OCI-LY1 (cell line): ENCODE measurements around the gene SMPD3.
A peak's percentile ranks its signal among the peaks of the same experiment; 100 is the strongest.

ENCODE experiments used
- H2AFZ ChIP-seq: fragments of 200-600 bp; sonication (generic), shearing (Covaris generic); 2 replicates; pipeline ENCODE4 v1.6.0; 2014; ENCODE audit warnings: antibody characterized with exemption, mild to moderate bottlenecking, low read length
- H3F3A ChIP-seq: fragments of 200-600 bp; sonication (generic), shearing (Covaris generic); 2 replicates; pipeline ENCODE4 v1.6.0; 2014; ENCODE audit warnings: mild to moderate bottlenecking, antibody characterized with exemption, low read length, moderate library complexity; ENCODE audit not compliant: insufficient read depth
- H3K27ac ChIP-seq: fragments of 200-600 bp; sonication (generic); 2 replicates; pipeline ENCODE4 v1.5.1; 2014; ENCODE audit warnings: low read length, mixed run types, mild to moderate bottlenecking, low read depth; ENCODE audit not compliant: poor library complexity, severe bottlenecking
- H3K27me3 ChIP-seq: fragments of 200-600 bp; sonication (generic); 2 replicates; pipeline ENCODE4 v1.6.0; 2014; ENCODE audit warnings: antibody characterized with exemption, mild to moderate bottlenecking, low read length, moderate library complexity; ENCODE audit not compliant: insufficient read depth
- H3K36me3 ChIP-seq: fragments of 200-600 bp; sonication (generic); 2 replicates; pipeline ENCODE4 v1.6.1; 2014; ENCODE audit warnings: mild to moderate bottlenecking, antibody characterized with exemption, low read length, moderate library complexity, mixed read lengths; ENCODE audit not compliant: insufficient read depth
- H3K4me1 ChIP-seq: fragments of 200-600 bp; sonication (generic); 2 replicates; pipeline ENCODE4 v1.5.1; 2014; ENCODE audit warnings: mild to moderate bottlenecking, low read length, moderate library complexity; ENCODE audit not compliant: insufficient read depth, severe bottlenecking
- H3K4me2 ChIP-seq: fragments of 200-600 bp; sonication (generic), shearing (Covaris generic); 2 replicates; pipeline ENCODE4 v1.6.1; 2014; ENCODE audit warnings: low read length
- H3K4me3 ChIP-seq: fragments of 200-600 bp; sonication (generic); 2 replicates; pipeline ENCODE4 v1.5.1; 2014; ENCODE audit warnings: low read length, low read depth, mild to moderate bottlenecking, mixed read lengths; ENCODE audit not compliant: poor library complexity, severe bottlenecking
- H3K79me2 ChIP-seq: fragments of 200-600 bp; shearing (Covaris generic); 2 replicates; pipeline ENCODE4 v1.6.1; 2016; ENCODE audit warnings: mixed run types, low read length, mixed read lengths; ENCODE audit not compliant: insufficient read depth
- H3K9ac ChIP-seq: fragments of 200-600 bp; sonication (generic), shearing (Covaris generic); 2 replicates; pipeline ENCODE4 v1.6.1; 2014; ENCODE audit warnings: mild to moderate bottlenecking, low read length, mixed read lengths
- H3K9me2 ChIP-seq: fragments of 200-600 bp; sonication (generic), shearing (Covaris generic); 2 replicates; pipeline ENCODE4 v1.6.1; 2014; ENCODE audit warnings: low read depth, mild to moderate bottlenecking, low read length, mixed read lengths
- H3K9me3 ChIP-seq: fragments of 200-600 bp; shearing (Covaris generic); 2 replicates; pipeline ENCODE4 v1.6.1; 2014; ENCODE audit warnings: low read length, mixed read lengths
- H4K20me1 ChIP-seq: fragments of 200-600 bp; sonication (generic), shearing (Covaris generic); 2 replicates; pipeline ENCODE4 v1.6.0; 2016; ENCODE audit warnings: mild to moderate bottlenecking, low read length; ENCODE audit not compliant: insufficient read depth
- EZH2 ChIP-seq: fragments of 200-600 bp; sonication (generic), shearing (Covaris generic); IDR thresholded peaks from 2 replicates; pipeline ENCODE4 v1.8.0; 2017; ENCODE audit warnings: borderline replicate concordance, mixed run types, mild to moderate bottlenecking, antibody characterized with exemption, low read length, moderate library complexity, mixed read lengths
- TF ChIP-seq, protein P1 (sequence below): fragments of 200-600 bp; sonication (generic), shearing (Covaris generic); IDR thresholded peaks from 2 replicates; pipeline ENCODE4 v1.5.1; 2017; ENCODE audit warnings: mild to moderate bottlenecking, antibody characterized with exemption, low read length, moderate library complexity, mixed read lengths

SMPD3 gene

DNA sequence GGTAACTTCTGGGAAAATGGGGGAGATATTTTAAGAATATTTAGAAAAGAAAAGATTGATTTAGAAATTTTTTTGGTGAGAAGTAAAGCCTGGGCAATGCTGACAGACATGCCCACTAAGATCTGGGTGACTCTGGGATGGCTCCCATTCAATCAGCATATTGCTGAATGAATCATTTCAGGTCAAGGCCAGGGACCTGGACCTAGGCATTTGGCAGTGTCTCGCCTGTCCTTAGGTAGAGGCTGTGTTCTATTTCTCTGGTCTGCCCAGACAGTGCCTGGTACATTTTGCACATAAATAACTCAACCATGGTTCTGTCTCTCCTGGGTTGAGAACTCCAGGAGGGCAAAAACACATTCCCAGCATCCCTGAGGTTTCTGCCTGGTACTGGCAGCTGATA is 39.9 kb downstream of the SMPD3 start:
- Histone ChIP-seq H3K9me2 (no peaks in the 10 kb centered on the region), H3K27ac (no peak overlapping the region), H4K20me1 (no peaks in the 10 kb centered on the region), H3K27me3 (peaks cover 6% of the 10 kb centered on the region; the same call in 1 of the 2 replicates), H3F3A (no peaks in the 10 kb centered on the region), H3K4me1 (peaks cover 23% of the 10 kb centered on the region), H3K36me3 (no peaks in the 10 kb centered on the region), H3K79me2 (no peaks in the 10 kb centered on the region), H3K9ac (no peak overlapping the region), H3K4me2 (no peak overlapping the region), H3K9me3 (no peaks in the 10 kb centered on the region), H2AFZ (no peak overlapping the region), H3K4me3 (no peak overlapping the region)
- TF ChIP-seq EZH2, result no peak
- TF ChIP-seq, protein P1, sequence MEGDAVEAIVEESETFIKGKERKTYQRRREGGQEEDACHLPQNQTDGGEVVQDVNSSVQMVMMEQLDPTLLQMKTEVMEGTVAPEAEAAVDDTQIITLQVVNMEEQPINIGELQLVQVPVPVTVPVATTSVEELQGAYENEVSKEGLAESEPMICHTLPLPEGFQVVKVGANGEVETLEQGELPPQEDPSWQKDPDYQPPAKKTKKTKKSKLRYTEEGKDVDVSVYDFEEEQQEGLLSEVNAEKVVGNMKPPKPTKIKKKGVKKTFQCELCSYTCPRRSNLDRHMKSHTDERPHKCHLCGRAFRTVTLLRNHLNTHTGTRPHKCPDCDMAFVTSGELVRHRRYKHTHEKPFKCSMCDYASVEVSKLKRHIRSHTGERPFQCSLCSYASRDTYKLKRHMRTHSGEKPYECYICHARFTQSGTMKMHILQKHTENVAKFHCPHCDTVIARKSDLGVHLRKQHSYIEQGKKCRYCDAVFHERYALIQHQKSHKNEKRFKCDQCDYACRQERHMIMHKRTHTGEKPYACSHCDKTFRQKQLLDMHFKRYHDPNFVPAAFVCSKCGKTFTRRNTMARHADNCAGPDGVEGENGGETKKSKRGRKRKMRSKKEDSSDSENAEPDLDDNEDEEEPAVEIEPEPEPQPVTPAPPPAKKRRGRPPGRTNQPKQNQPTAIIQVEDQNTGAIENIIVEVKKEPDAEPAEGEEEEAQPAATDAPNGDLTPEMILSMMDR, result no peak

- Histone ChIP-seq H3K36me3 (no peaks in the 10 kb centered on the region), H3F3A (no peaks in the 10 kb centered on the region), H3K9me2 (no peaks in the 10 kb centered on the region), H3K27me3 (peaks cover 6% of the 10 kb centered on the region; the same call in 1 of the 2 replicates), H3K27ac (peak overlapping the region; percentile 35), H3K4me2 (peak overlapping the region; percentile 49; the same call in 1 of the 2 replicates), H3K79me2 (no peaks in the 10 kb centered on the region), H2AFZ (no peak overlapping the region), H3K4me3 (peak overlapping the region; percentile 19), H3K9me3 (no peaks in the 10 kb centered on the region), H4K20me1 (no peaks in the 10 kb centered on the region), H3K4me1 (peaks cover 23% of the 10 kb centered on the region), H3K9ac (peak overlapping the region; percentile 14; the same call in 1 of the 2 replicates)
- TF ChIP-seq, protein P1, result no peak
- TF ChIP-seq EZH2, result no peak
Measured at GRCh38 chr16:68406458-68407152, 41.7 kb downstream of the SMPD3 start.

DNA sequence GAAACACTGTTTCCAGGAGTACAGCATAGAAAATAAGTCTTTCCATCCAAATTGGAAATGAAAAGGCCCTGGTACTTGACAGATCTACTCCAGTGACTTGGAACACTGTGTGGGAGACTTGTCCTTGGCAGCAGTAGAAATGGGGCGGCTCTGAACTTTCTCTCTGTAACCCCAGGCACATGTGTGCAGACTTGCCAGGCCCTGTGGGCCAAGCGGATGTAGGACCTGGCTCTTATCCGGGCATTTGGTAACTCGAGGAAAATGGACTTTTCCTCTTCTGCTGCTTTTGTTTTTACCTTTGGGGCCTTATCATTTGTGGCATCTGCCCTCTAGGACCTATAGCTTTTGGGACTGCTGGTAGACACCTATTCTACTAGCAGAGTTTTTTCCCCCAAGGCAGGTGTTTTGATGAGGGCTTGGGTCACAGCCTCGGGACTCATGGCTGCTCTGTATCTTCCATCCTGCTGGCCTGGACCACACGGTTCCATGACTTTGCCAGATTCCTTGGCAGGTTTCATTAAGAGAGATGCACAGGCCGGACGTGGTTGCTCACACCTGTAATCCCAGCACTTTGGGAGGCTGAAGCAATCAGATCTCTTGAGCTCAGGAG is 43.5 kb downstream of the SMPD3 start:
- Histone ChIP-seq H3F3A (no peaks in the 10 kb centered on the region), H4K20me1 (no peaks in the 10 kb centered on the region), H3K4me3 (no peak overlapping the region), H3K4me2 (no peak overlapping the region), H3K27ac (no peak overlapping the region), H3K9ac (no peak overlapping the region), H2AFZ (no peak overlapping the region), H3K36me3 (no peaks in the 10 kb centered on the region), H3K79me2 (no peaks in the 10 kb centered on the region), H3K9me3 (no peaks in the 10 kb centered on the region), H3K4me1 (peaks cover 13% of the 10 kb centered on the region), H3K27me3 (no peaks in the 10 kb centered on the region; the same call in none of the 2 replicates), H3K9me2 (no peaks in the 10 kb centered on the region)
- no peak for TF ChIP-seq EZH2
- TF ChIP-seq, protein P1, result no peak
